HG03196 (cell line): Measurements from ENCODE around the gene KANK2.

Source experiments
- ATAC-seq: cut with Tn5 transposase; IDR thresholded peaks from one replicate; pipeline ENCODE4 v1.9.1; 2021; ENCODE audit not compliant: unreplicated experiment

KANK2 gene

GRCh38 chr19:11226716-11227166, 29.4 kb upstream of the KANK2 start:
- ATAC-seq, result no peak

GRCh38 chr19:11225815-11226214, 28.5 kb upstream of the KANK2 start:
- no peak for ATAC-seq

GRCh38 chr19:11225172-11225571, 27.8 kb upstream of the KANK2 start:
- ATAC-seq, result no peak

- no peak for ATAC-seq
Measured at GRCh38 chr19:11224429-11224828, 27.1 kb upstream of the KANK2 start.

GRCh38 chr19:11223200-11223599, 25.9 kb upstream of the KANK2 start:
- no peak for ATAC-seq

- ATAC-seq, result no peak
Measured at GRCh38 chr19:11221082-11221598, 23.8 kb upstream of the KANK2 start.

GRCh38 chr19:11214387-11214786, 17.0 kb upstream of the KANK2 start:
- ATAC-seq, result no peak

GRCh38 chr19:11210656-11210928, 13.2 kb upstream of the KANK2 start:
- ATAC-seq, result no peak

- no peak for ATAC-seq
Measured at GRCh38 chr19:11209839-11210655, 12.7 kb upstream of the KANK2 start.

- ATAC-seq, result no peak
Measured at GRCh38 chr19:11208561-11209471, 11.5 kb upstream of the KANK2 start.

GRCh38 chr19:11205939-11206570, 8.7 kb upstream of the KANK2 start:
- no peak for ATAC-seq

GRCh38 chr19:11204943-11205349, 7.6 kb upstream of the KANK2 start:
- ATAC-seq, result no peak

GRCh38 chr19:11204076-11204602, 6.8 kb upstream of the KANK2 start:
- no peak for ATAC-seq

GRCh38 chr19:11203194-11204075, 6.1 kb upstream of the KANK2 start:
- no peak for ATAC-seq

GRCh38 chr19:11202488-11203193, 5.3 kb upstream of the KANK2 start:
- ATAC-seq, result no peak

- ATAC-seq, result no peak
Measured at GRCh38 chr19:11201791-11202190, 4.4 kb upstream of the KANK2 start.

- ATAC-seq, result no peak
Measured at GRCh38 chr19:11200931-11201330, 3.6 kb upstream of the KANK2 start.

GRCh38 chr19:11200015-11200574, 2.8 kb upstream of the KANK2 start:
- no peak for ATAC-seq

- no peak for ATAC-seq
Measured at GRCh38 chr19:11199517-11199916, 2.2 kb upstream of the KANK2 start.
